Right lobe of liver (tissue), 6 donors: ENCODE measurements around the gene ZNF202. TPM values are rescaled to one million over a fixed set of nuclear protein-coding genes. Genes with fewer than 3 reads are reported as not detected.
"Not testable (repeated sequence)": the region's sequence is repeated elsewhere in the genome, so short reads cannot be mapped to it uniquely, and the experiment has no call there.

Source experiments
- ATAC-seq, 4 donors: fragments of 200-7000 bp; cut with Tn5 transposase; one replicate each; pipeline ENCODE4 v1.9.1; 2020; ENCODE audit warnings: mild to moderate bottlenecking in 4 of 4, moderate library complexity in 4 of 4
- DNase-seq, 3 donors: peaks; one replicate each; pipeline ENCODE4 v3.0.0-alpha.2; 2020
- H3K27ac ChIP-seq, 3 donors: fragments of 200-600 bp; one replicate each; pipeline ENCODE4 v1.8.0; 2022
- H3K27me3 ChIP-seq, 2 donors: fragments of 200-600 bp; one replicate each; pipeline ENCODE4 v1.8.0; 2022
- H3K36me3 ChIP-seq, 4 donors: fragments of 200-600 bp; sonication (generic) in 1 of 4; one replicate each; pipeline versions ENCODE4 v1.5.1 to v1.8.0; 2017 to 2022; ENCODE audit warnings: control low read depth in 1 of 4
- H3K4me1 ChIP-seq, 4 donors: fragments of 200-600 bp; sonication (generic) in 1 of 4; one replicate each; pipeline versions ENCODE4 v1.5.1 to v1.8.0; 2017 to 2022; ENCODE audit warnings: control low read depth in 1 of 4
- H3K4me3 ChIP-seq, 3 donors: fragments of 200-600 bp; one replicate each; pipeline ENCODE4 v1.8.0; 2022
- H3K9me3 ChIP-seq, 4 donors: fragments of 200-600 bp; sonication (generic) in 1 of 4; one replicate each; pipeline versions ENCODE4 v1.5.1 to v1.8.0; 2017 to 2022; ENCODE audit warnings: control low read depth in 1 of 4
- POLR2A ChIP-seq: fragments of 450-650 bp; IDR thresholded peaks from one replicate; pipeline ENCODE4 v1.6.1; 2017; ENCODE audit warnings: antibody characterized with exemption, mild to moderate bottlenecking
- WGBS: methylation state at CpG from one replicate; pipeline ENCODE4 v1.1.6; 2018; ENCODE audit warnings: low coverage, low lambda C conversion rate; ENCODE audit not compliant: insufficient coverage; ENCODE audit errors: missing lambda C conversion rate; 5-methylcytosine and 5-hydroxymethylcytosine counted together
- intact Hi-C, 2 donors: fragments of 100-400 bp; cut with DNase I; formaldehyde crosslinking; loops; one replicate each; pipeline versions ENCODE4 v1.11.2 to v1.14.1; 2022
- total RNA-seq, 6 experiments: library from RNA; depleted of rRNA in 2 of 6; stranded (reverse); fragments of >200 nt in 2 of 6; fragmentation: NEBNext Ultra II Directional in 3 of 6; extraction: Animal tissue kit (Norgen Biotek cat#: 25700) in 3 of 6; gene quantifications; one replicate each; pipeline versions ENCODE4 v1.1.0 to v1.2.4, GENCODE V29; 2016 to 2023
- TF ChIP-seq, protein P1 (sequence below), 4 donors: fragments of 200-600 bp in 3 of 4; fragments of 450-650 bp in 1 of 4; IDR thresholded peaks; one replicate each; pipeline versions ENCODE4 v1.5.1 to v1.8.0; 2016 to 2022; ENCODE audit warnings: antibody characterized with exemption in 4 of 4, mild to moderate bottlenecking in 2 of 4
- donor health status: DM: no; HTN: yes; CAD: no.
- donor health status: DM: no; HTN: no; CAD: no.
- donor health status: DM: no; HTN: no; CAD: no.
- donor health status: DM: no; HTN: yes; CAD: no.
- donor health status: DM: no; HTN: yes; CAD: no.

The ZNF202 gene
- total RNA-seq, 6 experiments from 2014 or later: 2.0 to 4.0 (median 2.7) TPM

DNA sequence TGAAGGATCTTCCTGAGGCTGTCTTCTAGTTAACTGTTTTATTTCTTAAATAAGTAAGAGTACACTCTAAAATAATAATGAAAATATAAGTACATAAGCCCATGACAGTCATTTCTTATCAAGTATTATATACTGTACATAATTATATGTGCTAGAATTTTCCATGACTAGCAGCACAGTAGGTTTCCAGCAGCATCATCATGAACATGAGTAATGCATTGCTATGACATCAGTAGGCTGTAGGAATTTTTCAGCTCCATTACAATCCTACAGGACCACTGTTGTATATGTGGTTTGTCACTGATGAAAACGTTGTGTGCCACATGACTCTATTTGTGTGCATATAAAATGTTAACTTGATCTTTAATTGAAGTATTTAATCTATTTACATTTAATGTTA, 22.0 kb downstream of the ZNF202 start:
- intact Hi-C loops: no loop called here
- WGBS: 46% methylated on average over 1 of the region's 1 CpG
- ATAC-seq (no peak), DNase-seq (no peak)
- TF ChIP-seq, protein P1, sequence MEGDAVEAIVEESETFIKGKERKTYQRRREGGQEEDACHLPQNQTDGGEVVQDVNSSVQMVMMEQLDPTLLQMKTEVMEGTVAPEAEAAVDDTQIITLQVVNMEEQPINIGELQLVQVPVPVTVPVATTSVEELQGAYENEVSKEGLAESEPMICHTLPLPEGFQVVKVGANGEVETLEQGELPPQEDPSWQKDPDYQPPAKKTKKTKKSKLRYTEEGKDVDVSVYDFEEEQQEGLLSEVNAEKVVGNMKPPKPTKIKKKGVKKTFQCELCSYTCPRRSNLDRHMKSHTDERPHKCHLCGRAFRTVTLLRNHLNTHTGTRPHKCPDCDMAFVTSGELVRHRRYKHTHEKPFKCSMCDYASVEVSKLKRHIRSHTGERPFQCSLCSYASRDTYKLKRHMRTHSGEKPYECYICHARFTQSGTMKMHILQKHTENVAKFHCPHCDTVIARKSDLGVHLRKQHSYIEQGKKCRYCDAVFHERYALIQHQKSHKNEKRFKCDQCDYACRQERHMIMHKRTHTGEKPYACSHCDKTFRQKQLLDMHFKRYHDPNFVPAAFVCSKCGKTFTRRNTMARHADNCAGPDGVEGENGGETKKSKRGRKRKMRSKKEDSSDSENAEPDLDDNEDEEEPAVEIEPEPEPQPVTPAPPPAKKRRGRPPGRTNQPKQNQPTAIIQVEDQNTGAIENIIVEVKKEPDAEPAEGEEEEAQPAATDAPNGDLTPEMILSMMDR (IDR thresholded peaks at IDR 0.05): no peak
- no peak for TF ChIP-seq POLR2A
- Histone ChIP-seq H3K27me3 (no peaks in the 10 kb centered on the region), H3K9me3 (no peaks in the 10 kb centered on the region), H3K27ac (no peak overlapping the region), H3K4me3 (no peak overlapping the region), H3K36me3 (no peaks in the 10 kb centered on the region), H3K4me1 (no peaks in the 10 kb centered on the region)

DNA sequence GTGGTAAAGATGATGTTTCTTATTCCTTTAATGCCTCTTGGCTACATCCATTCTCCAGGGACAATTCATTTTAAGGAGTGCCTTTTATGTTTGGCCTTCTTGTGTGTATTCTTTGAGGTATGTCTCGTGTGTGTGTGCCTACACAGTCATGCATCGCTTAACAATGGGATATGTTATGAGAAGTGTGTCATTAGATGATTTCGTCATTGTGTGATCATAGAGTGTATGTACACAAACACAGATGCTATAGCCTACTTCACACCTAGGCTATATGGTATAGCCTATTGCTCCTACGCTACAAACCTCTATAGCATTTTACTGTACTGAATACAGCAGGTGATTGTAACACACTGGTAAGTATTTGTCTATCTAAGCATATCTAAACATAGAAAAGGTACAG, 23.0 kb downstream of the ZNF202 start:
- Histone ChIP-seq H3K27ac (no peak overlapping the region), H3K4me3 (no peak overlapping the region), H3K9me3 (no peaks in the 10 kb centered on the region), H3K36me3 (no peaks in the 10 kb centered on the region), H3K27me3 (no peaks in the 10 kb centered on the region), H3K4me1 (no peaks in the 10 kb centered on the region)
- intact Hi-C loops: no loop called here
- no peak for DNase-seq
- TF ChIP-seq, protein P1 (IDR thresholded peaks at IDR 0.05): no peak
- TF ChIP-seq POLR2A: no peak
- 80% methylated on average over 3 of the region's 4 CpGs for WGBS
- ATAC-seq: no peak

DNA sequence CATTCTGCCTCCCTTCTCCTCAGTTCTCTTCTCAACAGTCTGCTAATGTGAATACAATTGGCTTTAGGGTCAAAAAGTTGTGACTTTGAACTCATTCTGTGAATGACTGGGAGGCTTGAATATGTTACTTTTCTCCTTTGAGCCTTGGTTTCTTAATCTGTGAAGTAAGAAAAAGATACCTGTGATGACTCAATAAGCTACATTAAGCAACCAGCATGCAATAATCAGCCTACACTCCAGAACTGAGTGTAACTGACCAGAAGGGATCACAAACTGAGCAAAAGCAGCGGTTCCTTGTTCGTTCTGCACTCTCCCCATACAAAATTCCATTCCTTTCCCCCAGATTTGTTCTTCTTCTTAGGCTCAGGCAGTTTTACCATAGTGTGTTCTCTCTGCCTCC, 23.4 kb downstream of the ZNF202 start:
- Histone ChIP-seq H3K4me1 (no peaks in the 10 kb centered on the region), H3K36me3 (no peaks in the 10 kb centered on the region), H3K27me3 (no peaks in the 10 kb centered on the region), H3K9me3 (no peaks in the 10 kb centered on the region), H3K4me3 (no peak overlapping the region), H3K27ac (no peak overlapping the region)
- TF ChIP-seq, protein P1 (IDR thresholded peaks at IDR 0.05): no peak
- TF ChIP-seq POLR2A: no peak
- no peak for ATAC-seq
- intact Hi-C loops: no loop called here
- no peak for DNase-seq
- WGBS: 63% methylated on average over 2 of the region's 2 CpGs

DNA sequence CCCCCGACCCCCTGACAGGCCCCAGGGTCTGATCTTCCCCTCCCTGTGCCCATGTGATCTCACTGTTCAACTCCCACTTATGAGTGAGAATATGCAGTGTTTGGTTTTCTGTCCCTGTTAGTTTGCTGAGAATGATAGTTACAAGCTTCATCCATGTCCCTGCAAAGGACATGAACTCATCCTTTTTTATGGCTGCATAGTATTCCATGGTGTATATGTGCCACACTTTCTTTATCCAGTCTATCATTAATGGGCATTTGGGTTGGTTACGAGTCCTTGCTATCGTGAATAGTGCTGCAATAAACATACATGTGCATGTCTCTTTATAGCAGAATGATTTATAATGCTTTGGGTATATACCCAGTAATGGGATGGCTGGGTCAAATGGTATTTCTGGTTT, 28.8 kb downstream of the ZNF202 start:
- DNase-seq, H3K4me3 ChIP-seq, H3K9me3 ChIP-seq, intact Hi-C loops, H3K27me3 ChIP-seq, H3K36me3 ChIP-seq, H3K4me1 ChIP-seq, ATAC-seq, H3K27ac ChIP-seq: not testable (repeated sequence)
- WGBS: 49% methylated on average over 3 of the region's 3 CpGs

DNA sequence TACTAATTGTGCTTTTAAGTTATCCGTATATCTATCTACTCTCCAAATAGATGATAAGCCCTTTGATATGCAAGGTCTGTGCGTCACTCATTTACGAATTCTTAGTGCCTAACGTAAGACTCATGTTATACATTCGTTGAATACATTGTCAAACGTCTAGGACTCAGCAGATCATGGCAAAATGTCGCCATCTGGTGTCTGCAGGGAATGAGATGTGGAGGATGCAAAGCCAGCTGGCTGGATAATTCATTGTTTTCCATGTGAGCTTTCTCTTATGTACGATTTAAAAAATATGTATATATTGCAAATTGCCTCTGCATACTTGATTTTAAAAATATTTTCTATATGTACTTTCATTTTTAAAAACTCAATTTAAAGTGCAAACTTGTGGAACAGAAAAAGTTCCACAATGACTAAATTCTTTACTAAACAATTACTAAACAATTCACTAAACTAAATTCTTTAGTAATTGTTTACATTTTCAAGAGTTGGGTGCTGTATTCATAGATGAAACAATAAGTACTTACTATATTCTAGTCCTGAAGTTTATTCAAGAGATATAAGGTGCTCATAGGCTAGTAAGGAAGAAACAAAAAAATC, 33.8 kb downstream of the ZNF202 start:
- intact Hi-C loops: loop anchor here (5.0 kb wide), 2 partner anchors 125 to 130 kb away; no protein-coding TSS in a partner anchor
- Histone ChIP-seq H3K36me3 (no peaks in the 10 kb centered on the region), H3K9me3 (no peaks in the 10 kb centered on the region), H3K27ac (no peak overlapping the region), H3K27me3 (no peaks in the 10 kb centered on the region), H3K4me3 (no peak overlapping the region), H3K4me1 (no peaks in the 10 kb centered on the region)
- DNase-seq (peak in 2 of 3 donors; percentile 35 to 50), ATAC-seq (peak; percentile 60 to 73 (median 64))
- WGBS: 5% methylated on average over 8 of the region's 8 CpGs
- TF ChIP-seq POLR2A: no peak
- TF ChIP-seq, protein P1 (IDR thresholded peaks at IDR 0.05): peak; percentile 46 to 77 (median 66)
